ENCODE results near the gene PRIM1.
"Not testable (repeated sequence)": the region's sequence is repeated elsewhere in the genome, so short reads cannot be mapped to it uniquely, and the experiment has no call there.

The PRIM1 gene

DNA sequence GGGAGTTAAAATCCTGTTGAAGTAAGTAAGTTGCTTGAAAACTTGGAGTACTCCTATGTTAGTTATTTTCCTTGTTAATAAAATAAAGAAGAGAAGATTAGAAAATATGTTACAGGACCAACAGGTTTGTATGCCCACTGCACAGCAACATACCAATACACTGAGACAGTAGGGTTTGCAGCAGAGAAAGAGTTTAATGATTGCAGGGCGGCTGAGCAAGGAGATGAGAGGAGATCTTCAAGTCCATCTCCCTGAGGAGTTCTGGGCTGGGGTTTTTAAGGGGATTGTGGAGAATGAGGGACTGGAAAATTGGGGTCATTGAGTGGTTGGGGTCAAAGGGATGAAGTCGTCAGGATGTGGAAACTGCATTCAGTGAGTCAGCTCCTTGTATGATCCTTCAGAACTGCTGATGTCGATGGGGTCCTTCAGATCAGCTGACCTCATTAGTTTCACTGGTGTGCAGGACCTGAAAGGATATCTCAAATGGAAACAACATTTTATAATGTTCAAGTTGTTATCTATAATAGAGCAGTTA lies 6.7 kb upstream of the PRIM1 start:
- H3K4me3 ChIP-seq (ENCODE audit: low read depth, low read length) = no peak overlapping the region
- TF ChIP-seq, protein P1, sequence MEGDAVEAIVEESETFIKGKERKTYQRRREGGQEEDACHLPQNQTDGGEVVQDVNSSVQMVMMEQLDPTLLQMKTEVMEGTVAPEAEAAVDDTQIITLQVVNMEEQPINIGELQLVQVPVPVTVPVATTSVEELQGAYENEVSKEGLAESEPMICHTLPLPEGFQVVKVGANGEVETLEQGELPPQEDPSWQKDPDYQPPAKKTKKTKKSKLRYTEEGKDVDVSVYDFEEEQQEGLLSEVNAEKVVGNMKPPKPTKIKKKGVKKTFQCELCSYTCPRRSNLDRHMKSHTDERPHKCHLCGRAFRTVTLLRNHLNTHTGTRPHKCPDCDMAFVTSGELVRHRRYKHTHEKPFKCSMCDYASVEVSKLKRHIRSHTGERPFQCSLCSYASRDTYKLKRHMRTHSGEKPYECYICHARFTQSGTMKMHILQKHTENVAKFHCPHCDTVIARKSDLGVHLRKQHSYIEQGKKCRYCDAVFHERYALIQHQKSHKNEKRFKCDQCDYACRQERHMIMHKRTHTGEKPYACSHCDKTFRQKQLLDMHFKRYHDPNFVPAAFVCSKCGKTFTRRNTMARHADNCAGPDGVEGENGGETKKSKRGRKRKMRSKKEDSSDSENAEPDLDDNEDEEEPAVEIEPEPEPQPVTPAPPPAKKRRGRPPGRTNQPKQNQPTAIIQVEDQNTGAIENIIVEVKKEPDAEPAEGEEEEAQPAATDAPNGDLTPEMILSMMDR (IDR thresholded peaks at IDR 0.05; ENCODE audit: low read depth, low read length) = no peak

DNA sequence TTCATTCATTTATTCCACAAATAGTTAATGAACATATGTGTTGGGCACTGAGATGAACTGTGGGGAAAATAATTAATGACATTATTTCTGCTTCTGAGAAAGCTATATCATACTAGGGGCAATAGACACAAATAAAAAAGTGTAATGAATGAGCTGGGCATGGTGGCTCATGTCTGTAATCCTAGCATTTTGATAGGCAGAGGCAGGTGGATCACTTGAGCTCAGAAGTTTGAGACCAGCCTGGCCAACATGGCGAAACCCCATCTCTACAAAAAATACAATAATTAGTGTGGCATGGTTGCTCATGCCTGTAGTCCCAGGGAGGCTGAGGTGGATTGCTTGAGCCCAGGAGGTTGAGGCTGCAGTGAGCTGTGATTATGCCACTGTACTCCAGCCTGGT lies 5.8 kb upstream of the PRIM1 start:
- not testable (repeated sequence) for H3K4me3 ChIP-seq (ENCODE audit: low read depth, low read length)

DNA sequence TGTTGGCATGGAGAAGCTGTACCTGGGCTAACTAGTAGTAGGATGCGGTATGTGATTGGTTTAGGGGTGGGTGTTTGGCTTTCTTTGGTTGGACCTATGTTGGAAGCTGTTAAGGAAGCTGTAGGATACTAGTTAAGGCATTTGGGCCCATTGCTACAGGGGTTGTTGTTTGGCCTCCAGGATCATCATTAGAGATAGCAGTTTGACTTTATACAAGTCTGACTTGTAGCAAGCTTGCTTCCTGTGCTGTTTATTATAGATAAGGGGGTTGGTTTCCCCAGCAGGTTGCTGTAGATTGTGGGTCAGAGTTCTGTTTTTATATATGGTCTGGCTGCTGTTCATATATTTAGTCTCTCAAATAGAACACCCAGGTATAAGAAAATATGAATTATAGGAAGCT lies 1.4 kb upstream of the PRIM1 start:
- H3K4me3 ChIP-seq (ENCODE audit: low read depth, low read length) = no peak overlapping the region
- TF ChIP-seq, protein P1 (IDR thresholded peaks at IDR 0.05; ENCODE audit: low read depth, low read length) = no peak

DNA sequence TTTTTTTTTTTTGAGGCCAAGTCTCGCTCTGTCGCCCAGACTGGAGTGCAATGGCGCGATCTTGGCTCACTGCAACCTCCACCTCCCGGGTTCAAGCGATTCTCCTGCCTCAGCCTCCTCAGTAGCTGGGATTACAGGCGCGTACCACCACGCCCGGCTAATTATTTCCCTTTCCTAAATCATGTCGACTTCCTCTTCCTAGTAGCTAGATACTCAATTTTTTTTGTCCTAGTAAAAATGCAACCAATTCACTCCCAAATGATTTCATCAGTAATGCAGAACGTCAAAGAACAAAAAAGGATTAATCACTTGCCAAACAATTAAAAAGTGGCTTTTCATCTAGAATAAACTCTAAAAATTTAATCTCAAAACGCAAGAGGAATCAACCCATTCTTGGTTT lies 1.5 kb downstream of the PRIM1 start:
- H3K4me3 ChIP-seq (ENCODE audit: low read depth, low read length) = not testable (repeated sequence)

DNA sequence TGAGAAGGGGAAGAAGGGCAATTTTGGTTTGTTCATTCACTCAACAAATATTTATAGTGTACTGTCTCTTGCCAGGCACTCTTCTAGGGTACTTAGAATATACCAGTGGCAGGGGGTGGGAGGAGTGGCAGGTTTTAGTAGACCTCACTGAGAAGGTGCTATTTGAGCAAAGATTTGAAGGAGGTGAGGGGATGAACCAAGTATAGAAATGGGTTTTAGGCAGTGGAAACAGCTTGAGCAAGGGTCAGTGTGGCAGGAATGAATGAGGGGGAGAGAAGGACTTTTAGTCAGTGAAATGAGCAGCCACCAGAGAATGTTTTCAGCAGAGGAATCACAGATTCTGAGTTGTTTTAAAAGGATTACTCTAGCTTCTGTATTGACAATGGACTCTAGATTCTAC lies 2.3 kb downstream of the PRIM1 start:
- no peak overlapping the region for H3K4me3 ChIP-seq (ENCODE audit: low read depth, low read length)
- TF ChIP-seq, protein P1 (IDR thresholded peaks at IDR 0.05; ENCODE audit: low read depth, low read length) = no peak

DNA sequence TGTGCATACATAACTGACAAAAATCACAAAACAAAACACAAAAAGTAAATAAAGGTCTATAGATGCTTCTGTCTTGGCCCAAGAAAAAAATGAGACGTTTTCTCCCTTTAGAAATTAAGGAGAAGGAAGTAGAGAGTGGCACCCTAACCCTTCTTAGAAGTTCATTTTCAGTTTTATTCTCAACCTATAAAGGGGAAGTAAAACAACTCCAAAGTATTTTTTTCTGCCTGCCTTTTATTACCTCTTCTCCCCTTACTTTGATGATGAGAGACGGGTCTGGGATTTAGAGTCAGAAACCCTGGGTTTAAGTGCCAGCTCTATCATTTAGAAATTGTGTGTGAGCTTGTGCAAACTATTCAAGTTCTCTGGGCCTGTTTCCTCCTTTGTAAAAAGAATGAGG lies 2.8 kb downstream of the PRIM1 start:
- TF ChIP-seq, protein P1 (IDR thresholded peaks at IDR 0.05; ENCODE audit: low read depth, low read length) = no peak
- H3K4me3 ChIP-seq (ENCODE audit: low read depth, low read length) = no peak overlapping the region

DNA sequence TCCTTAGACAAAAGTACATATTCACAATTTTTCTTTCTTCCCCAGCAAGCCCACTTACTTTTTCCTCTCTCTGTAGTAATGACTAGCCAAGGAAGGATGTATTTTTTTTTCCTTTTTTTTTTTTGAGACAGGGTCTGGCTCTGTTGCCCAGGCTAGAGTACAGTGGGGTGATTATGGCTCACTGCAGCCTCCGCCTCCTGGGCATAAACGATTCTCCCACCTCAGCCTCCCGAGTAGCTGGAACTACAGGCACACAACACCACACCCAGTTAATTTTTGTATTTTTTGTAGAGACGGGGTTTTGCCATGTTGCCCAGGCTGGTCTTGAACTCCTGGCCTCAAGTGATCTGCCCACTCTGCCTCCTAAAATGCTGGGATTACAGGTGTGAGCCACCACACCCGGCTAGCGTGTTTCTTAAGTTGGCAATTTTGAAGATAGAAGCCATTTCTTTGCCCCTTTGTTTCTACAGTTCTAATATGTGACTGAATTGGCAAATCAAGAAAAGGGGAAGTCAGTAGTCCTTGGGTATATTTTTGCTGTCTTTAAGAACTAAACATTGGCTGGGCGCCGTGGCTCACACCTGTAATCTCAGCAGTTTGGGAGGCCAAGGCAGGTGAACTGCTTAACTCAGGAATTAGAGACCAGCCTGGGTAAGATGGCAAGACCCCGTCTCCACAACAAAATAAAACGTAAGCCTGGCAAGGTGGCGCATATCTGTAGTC lies 23.8 kb downstream of the PRIM1 start:
- no peak overlapping the region for H3K4me3 ChIP-seq (ENCODE audit: low read depth, low read length)
- TF ChIP-seq, protein P1 (IDR thresholded peaks at IDR 0.05; ENCODE audit: low read depth, low read length) = no peak

DNA sequence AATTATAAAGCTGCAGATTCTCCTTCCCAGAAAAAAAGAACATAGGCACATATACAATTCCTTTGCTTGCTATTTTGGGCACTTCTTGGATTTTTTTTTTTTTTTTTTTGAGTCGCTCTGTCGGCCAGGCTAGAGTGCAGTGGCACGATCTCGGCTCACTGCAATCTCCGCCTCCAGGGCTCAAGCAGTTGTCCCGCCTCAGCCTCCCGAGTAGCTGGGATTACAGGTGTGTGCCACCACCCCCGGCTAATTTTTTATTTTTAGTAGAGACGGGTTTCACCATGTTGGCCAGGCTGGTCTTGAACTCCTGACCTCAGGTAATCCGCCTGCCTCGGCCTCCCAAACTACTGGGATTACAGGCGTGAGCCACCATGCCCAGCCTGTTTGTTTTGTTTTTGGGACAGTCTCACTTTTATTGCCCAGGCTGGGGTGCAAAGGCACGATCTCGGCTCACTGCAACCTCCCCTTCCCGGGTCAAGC lies 25.9 kb downstream of the PRIM1 start:
- H3K4me3 ChIP-seq (ENCODE audit: low read depth, low read length) = not testable (repeated sequence)

DNA sequence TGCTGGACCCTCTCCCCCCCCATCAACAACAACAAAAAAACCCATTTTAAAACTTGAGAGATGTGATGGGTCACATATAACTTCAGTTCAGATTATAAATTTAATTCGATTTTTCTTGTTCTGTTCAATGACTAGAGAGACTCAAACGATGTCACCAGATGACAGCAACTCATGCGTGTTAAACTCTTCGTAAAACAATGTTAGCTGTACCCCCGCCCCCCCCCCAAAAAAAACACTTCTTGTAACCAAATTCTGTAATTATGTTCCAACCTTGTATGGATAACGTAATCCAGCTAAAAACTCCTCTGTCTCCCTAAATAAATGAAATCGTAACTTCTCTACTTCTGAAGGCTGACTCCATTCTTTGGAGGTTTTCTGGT lies 26.4 kb downstream of the PRIM1 start:
- H3K4me3 ChIP-seq (ENCODE audit: low read depth, low read length) = peak overlapping the region; percentile 100
- TF ChIP-seq, protein P1 (IDR thresholded peaks at IDR 0.05; ENCODE audit: low read depth, low read length) = no peak

All from WI38 (cell line).